Body of pancreas (tissue), 4 donors: Measurements from ENCODE around the gene TPH1.

ENCODE experiments used
- CTCF ChIP-seq, 7 experiments: fragments of 450-650 bp in 4 of 7; fragments of 200-600 bp in 3 of 7; sonication (generic) in 3 of 7; IDR thresholded peaks; one replicate each; pipeline ENCODE4 v1.5.1; 2016 to 2019; ENCODE audit warnings: antibody characterized with exemption in 7 of 7
- POLR2A ChIP-seq, 3 donors: fragments of 450-650 bp; IDR thresholded peaks; one replicate each; pipeline ENCODE4 v1.6.1; 2016; ENCODE audit warnings: antibody characterized with exemption in 3 of 3, mild to moderate bottlenecking in 2 of 3

- TF ChIP-seq POLR2A (IDR thresholded peaks at IDR 0.05) (no peak), CTCF (IDR thresholded peaks at IDR 0.05) (no peak)
These were observed 29.4 kb upstream of the TPH1 start for GRCh38 chr11:18075444-18075843.
